ENCODE results near the gene RACGAP1.

DNA sequence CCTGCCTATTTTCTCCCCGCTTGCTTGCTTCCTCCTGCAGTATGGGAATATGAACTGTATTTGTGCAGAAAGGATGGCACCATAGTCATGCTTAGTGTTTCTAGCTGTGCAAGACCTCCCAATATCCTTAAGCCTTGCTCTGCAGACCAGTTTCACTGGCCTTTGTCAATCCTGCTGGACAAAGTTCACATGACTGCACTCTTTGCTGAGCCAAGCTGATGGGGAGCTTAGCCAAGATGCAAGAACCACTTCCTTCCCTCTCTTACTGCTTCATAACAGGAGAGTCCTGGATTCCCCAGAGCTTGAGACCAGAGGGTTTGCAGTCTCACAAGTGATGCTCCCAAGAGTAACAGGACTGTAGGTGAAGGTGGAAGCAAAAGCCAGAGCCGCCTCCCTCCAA is 35.9 kb upstream of the RACGAP1 start:
- TF ChIP-seq POLR2AphosphoS5 (IDR thresholded peaks at IDR 0.05; ENCODE audit: low read depth, low read length) = no peak
- no peak for TF ChIP-seq SIN3A (IDR thresholded peaks at IDR 0.05; ENCODE audit: borderline replicate concordance, insufficient read depth, low read length)
- TF ChIP-seq REST (IDR thresholded peaks at IDR 0.05; ENCODE audit: insufficient read depth in 1 of 2, low read depth in 2 of 2, low read length in 2 of 2) = no peak
- TF ChIP-seq TAF1 (IDR thresholded peaks at IDR 0.05; ENCODE audit: borderline replicate concordance, insufficient read depth, low read length) = no peak
- no peak for TF ChIP-seq FOXP2 (optimal IDR thresholded peaks at IDR 0.05; ENCODE audit: borderline replicate concordance, extremely low read depth, extremely low read length, insufficient read depth)

Data from PFSK-1 (cell line).